GM12892 (cell line): ENCODE results near the gene KIAA0825.

Source experiments
- DNase-seq: peaks from one replicate; pipeline ENCODE4 v3.0.0; 2011; ENCODE audit not compliant: insufficient read length
- FAIRE-seq: peaks from 2 replicates; lab custom pipeline; 2011; peaks lifted over from hg19 to GRCh38; lab: Jason Lieb, UNC
- POLR2A ChIP-seq: IDR thresholded peaks from 2 replicates; pipeline ENCODE4 v1.6.1; 2011; ENCODE audit warnings: low read depth, low read length, control low read depth
- POLR2AphosphoS5 ChIP-seq: IDR thresholded peaks from 2 replicates; pipeline ENCODE4 v1.6.1; 2011; ENCODE audit warnings: low read depth, low read length, control low read depth
- TAF1 ChIP-seq: IDR thresholded peaks from 2 replicates; pipeline ENCODE4 v1.6.1; 2011; ENCODE audit warnings: low read depth, mild to moderate bottlenecking, control low read depth, low read length, borderline replicate concordance

Gene KIAA0825

DNA sequence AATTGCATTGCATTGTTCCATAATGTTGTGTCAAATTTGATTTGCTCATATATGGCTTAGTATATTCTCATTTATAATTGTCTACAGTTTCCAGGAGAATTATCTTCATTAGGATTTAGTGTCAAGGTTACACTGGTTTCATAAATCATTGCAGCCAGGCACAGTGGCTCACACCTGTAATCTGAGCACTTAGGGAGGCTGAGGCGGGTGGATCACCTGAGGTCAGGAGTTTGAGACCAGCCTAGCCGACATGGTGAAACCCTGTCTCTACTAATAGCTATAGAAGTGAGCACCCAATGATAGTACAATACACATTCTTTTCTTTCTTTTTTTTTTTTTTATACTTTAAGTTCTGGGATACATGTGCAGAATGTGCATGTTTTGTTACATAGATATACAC, 282.5 kb downstream of the KIAA0825 start:
- no peak for TF ChIP-seq TAF1
- TF ChIP-seq POLR2A: no peak
- no peak for TF ChIP-seq POLR2AphosphoS5
- FAIRE-seq: no peak

DNA sequence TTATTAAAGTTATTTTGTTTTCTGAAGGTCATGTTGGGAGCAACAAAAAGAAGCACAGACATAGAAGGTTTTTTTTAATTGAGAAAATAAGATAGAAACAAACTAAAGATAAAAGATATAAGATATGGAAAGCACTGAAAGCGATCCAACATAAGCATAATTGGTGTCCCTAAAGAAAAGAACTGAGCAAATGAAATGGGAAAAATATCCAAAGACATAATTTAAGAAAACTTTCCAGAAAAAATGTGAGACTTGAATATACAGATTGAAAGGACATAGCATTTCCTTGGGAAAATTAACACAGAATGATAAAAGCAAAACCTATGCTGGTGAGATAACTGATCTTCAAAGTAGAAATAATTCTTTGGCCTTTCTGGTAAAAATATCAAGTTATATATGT, 289.3 kb downstream of the KIAA0825 start:
- no peak for TF ChIP-seq POLR2A
- TF ChIP-seq TAF1: no peak
- no peak for TF ChIP-seq POLR2AphosphoS5
- no peak for DNase-seq
- no peak for FAIRE-seq

More for the DNA sequence above, 282.5 kb downstream of the KIAA0825 start:
- DNase-seq: no peak

DNA sequence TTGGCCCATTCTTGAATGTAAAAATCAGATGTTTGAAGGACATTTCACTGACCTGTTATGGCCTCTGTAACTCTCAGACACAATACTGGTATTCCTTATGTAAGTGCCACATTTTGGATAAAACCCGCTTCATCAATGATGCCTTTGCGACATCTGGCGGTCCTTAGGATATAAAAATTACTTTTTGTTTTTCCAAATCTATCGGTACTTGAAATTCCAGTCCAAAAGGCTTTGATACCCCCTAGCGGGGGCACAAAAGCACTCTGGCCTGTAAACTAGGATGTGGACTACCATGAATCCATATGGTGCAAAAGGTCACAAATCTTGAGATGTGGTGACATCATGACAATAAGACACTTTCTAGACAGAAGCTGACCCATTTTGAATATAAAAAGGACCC, 291.8 kb downstream of the KIAA0825 start:
- FAIRE-seq: no peak
- no peak for DNase-seq
- TF ChIP-seq TAF1 (no peak), POLR2A (no peak), POLR2AphosphoS5 (no peak)

DNA sequence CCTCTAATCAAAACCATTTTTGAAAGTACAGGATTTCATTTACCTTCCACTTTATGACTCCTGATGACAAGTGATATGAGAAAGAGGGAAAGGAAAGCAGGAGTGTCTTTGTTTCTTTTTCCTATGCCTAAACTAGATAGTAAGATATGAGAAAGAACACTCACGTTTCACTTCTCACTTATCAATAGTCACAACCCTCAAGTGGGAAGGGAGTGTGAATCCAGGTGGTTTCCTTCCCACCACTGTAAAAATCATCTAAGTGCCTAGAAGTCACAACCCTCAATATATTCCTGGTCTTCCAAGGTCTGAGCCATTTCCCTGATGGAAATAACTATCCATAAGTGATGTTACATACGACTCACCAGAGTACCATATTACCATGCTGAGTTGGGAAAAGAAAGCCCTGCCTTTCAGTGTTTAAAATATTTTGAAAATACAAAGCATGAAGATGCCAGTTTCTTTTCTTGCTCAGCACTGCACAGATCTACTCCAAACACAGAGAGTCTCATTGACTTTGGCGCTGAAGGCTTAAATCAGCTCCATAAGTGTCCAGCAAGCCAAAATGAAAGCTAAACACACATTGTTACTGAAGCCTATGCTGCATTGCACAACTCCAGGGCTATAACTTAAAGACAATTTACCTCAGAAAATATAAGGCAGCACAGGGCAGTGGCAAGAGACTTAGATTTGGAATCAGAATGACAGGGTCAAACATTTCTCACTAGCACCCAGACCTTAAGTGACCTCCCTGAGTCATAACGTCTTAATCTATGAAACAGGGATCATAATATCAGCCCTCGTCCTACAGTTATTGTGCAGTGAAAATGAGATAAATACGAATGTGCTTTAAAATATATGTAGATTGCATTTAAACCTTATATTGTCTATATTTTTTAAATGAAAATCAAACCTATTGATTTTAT, 301.2 kb downstream of the KIAA0825 start:
- FAIRE-seq: no peak
- TF ChIP-seq POLR2A (no peak), TAF1 (no peak), POLR2AphosphoS5 (no peak)

DNA sequence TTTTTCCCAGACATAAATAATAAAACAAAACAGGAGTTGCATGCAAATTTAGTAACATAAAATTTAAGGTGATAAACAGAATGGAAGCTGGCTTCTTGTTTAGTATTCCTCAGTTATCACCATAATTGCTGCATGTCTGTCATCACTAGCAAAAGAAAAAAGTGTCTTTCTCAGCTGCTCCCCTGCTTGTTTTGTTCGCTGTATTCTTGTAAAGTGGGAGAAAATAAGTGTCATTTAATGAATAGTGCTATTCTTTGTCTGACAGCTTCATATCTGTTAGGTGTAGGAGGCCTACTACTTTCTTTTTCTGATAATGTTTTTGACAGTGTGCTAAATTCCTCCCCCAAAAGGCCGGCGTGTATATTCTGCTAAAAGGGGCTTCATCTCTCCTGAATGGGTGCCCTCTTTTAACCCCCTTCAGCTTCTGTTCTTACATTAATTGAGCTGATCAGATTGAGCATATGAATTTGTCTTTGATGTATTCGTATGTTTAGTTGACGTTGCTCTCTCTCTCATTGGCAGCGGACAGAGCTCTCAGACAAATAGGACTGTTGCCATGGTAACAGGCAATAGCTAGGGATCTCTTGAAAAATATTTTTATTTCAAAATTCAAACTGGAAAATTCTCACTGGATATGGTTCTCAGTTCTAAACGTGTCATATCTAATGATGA, 303.8 kb downstream of the KIAA0825 start:
- FAIRE-seq (no peak), DNase-seq (no peak)
- TF ChIP-seq TAF1: no peak
- TF ChIP-seq POLR2A: no peak
- no peak for TF ChIP-seq POLR2AphosphoS5

More for the DNA sequence above, 301.2 kb downstream of the KIAA0825 start:
- DNase-seq: no peak

DNA sequence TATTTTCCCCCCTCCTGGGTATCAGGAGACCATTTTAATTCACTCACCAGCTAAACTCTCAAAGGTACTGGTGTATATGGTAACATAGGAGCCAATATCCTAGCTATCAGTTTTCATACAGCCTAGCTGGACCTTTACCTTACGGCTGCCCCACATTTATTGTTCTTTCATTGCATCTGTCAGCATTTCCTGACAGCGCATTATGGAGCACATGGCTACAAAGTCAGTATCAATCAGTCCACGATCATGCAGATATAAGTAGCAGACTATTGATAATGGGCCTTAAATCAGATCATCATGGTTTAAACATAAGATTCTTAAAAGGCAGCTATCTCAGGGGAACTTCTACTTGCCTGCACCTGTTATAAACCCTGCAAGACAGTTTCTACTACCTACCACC, 304.7 kb downstream of the KIAA0825 start:
- FAIRE-seq (peak; percentile 62), DNase-seq (no peak)
- no peak for TF ChIP-seq TAF1
- TF ChIP-seq POLR2A: no peak
- TF ChIP-seq POLR2AphosphoS5: no peak

DNA sequence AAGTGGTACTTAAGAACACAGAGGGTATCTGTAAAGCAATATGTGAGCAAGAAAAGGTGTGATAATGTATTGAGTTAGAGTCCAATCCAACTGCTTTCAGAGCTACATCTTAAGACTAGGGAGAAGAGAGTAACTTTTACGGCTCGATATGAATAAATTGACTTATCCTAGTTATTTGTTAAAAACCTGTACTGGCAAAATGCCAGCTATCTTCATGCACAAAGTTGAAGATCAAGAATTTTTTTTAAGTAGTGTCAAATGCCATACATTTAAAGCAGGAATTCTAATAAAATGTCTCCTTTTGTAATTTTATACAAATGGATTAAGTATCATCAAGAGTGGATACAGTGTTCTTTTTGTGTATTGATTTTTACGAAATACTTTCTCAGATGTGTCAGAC, 305.2 kb downstream of the KIAA0825 start:
- no peak for FAIRE-seq

DNA sequence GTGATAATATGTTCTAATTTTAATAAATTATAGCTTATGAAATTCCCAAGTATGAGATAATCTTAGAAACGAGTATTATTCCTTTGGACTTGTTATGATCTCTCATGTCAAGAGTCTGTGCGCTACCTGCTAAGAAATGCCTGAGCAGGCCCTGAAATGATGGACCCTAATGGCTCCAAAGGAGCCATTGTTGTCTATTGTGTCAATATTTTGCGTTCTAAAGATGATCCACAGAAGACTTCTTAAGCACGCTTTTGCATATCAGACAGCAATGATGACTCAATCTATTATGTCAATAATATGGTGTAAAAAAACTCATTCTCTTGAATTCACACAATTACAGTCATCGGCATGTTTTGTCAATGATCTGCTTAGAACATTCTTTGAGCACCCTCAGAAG, 306.1 kb downstream of the KIAA0825 start:
- DNase-seq: no peak
- no peak for FAIRE-seq
- TF ChIP-seq TAF1: no peak
- TF ChIP-seq POLR2AphosphoS5: no peak
- no peak for TF ChIP-seq POLR2A

More for the DNA sequence above, 305.2 kb downstream of the KIAA0825 start:
- no peak for DNase-seq
- no peak for TF ChIP-seq POLR2A
- TF ChIP-seq POLR2AphosphoS5: no peak
- no peak for TF ChIP-seq TAF1

DNA sequence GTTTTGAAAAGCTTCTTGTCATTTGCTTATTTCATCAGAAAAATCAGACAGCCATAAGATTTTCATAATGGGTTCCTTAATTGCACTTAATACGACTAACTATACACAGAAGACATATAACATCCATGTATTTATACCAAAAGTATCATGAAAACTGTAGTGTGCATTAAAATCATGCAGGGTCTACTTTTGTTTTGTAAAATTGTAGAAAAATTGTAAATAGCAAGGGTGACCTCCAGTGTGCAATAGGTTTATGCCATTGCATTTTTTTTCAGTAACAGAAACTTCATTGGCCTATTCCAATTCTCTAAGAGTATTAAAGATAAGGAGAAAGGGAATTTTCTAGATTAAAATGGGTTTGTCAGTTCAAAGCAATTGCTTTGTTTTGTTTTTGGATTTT, 307.6 kb downstream of the KIAA0825 start:
- TF ChIP-seq TAF1 (no peak), POLR2AphosphoS5 (no peak), POLR2A (no peak)
- DNase-seq: no peak
- no peak for FAIRE-seq

DNA sequence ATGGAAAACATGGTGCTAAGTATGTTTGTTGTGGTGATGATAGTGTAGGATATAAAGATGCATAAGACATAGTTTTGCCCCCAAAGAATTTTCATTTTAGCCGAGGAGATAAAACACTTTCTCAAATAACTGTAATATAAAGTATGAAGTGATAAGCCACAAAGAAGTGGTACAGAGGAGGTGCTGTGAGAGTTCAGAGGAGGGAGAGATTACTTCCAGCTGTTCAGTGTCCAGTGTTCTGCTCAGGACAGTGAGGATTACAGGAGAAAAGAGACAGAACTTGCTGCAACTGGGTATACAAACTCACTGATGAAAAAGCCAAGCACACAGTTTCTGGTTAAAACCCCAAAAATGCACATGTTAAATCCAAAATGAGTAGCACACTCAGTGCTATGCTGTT, 309.3 kb downstream of the KIAA0825 start:
- DNase-seq (no peak), FAIRE-seq (no peak)
- TF ChIP-seq POLR2A (no peak), TAF1 (no peak), POLR2AphosphoS5 (no peak)

DNA sequence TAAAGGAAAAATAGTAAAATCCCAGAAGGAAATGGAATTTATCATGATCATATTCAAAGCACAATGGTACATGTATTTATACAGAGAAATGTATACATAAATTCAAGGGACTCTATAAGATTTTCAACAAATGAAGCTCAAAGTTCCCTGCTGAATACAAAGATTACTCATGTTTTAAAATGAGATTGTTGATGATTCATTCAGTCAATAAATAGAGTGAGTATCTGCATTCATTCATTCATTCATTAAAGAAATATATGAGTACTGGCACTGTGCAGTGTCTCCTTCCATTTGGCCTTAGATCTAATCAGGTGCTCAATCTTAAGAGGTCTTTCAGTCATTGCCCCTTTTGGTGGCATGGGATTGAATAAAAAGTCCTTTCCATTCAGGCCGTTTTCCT, 310.0 kb downstream of the KIAA0825 start:
- TF ChIP-seq TAF1 (no peak), POLR2AphosphoS5 (no peak), POLR2A (no peak)
- no peak for FAIRE-seq
- no peak for DNase-seq

DNA sequence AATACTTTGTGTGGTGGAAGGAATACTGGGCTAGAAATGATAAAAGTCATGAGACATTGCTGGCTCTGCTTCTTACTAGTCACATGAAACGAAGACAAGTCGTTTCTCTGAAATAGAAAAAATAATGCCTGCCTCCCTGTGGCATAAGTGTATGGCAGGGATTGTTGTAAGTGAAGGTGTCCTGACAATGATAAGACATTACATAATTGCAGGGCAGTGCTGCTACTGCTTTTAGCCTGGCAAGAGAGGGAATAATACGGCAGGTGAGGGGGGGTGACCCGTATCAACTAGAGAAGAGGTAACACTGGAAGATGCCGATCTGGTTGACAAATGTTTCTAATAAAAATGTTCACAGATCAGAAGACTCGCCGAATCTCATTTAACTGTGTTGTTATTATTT, 314.3 kb downstream of the KIAA0825 start:
- DNase-seq (no peak), FAIRE-seq (no peak)
- no peak for TF ChIP-seq TAF1
- no peak for TF ChIP-seq POLR2A
- TF ChIP-seq POLR2AphosphoS5: no peak
